ENCODE data around the gene PCLO.

Gene PCLO

DNA sequence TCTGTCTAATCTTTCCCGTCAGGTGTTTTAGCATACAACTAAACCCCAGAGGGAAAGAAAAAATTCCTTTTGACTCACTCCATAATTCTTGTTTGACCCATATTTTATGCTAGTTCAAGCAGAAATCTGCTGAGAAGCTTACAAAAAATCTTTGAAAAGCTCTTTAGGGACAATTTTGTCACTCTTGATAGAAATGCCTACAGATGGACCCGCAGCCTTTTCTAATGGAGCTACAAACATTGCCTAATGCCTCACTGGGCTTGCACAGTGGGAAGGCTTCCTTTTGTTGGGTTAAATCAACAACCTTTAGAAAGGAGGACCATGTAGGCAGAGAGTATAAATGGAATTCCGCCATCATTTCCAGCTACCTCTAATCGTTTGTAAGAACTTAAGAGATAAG is 344.5 kb downstream of the PCLO start:
- no peak for DNase-seq

DNA sequence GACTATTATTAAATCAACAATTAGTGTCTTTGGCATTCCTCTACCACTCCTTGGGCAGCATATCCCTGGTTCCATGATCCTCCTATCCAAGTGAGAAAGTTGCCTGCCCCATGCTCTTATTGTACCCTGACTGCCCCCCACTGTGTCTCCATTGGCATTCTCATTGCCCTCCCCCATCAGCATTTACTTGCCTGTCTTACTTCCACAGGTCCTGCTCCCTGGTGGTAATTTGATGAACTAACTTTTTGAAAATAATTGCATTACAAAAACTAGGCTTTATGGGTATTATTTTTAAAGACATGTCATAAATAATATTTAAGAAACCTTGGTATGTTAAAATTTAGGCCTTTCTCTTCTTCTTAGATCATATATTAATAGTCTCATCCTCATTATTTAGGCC is 346.4 kb downstream of the PCLO start:
- no peak for DNase-seq

DNA sequence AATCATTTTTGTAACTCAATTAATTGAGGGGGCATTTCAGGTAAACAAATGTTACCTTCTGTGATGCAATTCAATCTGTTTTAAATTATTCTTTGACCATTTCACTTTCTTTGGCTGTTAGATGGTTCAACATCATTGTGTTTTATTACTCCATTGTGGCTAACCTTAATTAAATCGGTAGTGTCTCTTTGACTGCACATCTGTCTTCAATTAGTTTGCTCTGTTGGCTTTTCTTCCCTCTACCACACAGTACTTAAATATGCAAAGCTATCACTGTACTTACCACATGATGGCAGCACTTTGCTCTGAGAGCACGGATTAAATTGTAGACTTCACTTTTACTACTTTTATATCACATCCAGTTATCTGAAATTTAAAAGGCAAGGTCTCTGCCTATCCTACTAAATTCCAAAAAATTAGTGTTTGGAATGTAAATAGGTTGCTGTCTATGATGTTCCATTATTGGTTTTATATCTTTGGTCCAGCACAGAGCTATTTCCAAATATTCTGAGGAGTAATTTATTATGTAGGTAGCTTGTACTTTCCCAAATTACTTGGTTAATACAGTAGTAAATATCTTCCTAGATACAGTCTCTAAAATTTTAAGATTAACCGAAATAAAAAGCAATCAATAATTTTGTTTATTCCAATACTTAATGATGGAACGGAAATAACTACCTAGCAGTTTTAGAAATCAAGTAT is 352.0 kb downstream of the PCLO start:
- DNase-seq = no peak

DNA sequence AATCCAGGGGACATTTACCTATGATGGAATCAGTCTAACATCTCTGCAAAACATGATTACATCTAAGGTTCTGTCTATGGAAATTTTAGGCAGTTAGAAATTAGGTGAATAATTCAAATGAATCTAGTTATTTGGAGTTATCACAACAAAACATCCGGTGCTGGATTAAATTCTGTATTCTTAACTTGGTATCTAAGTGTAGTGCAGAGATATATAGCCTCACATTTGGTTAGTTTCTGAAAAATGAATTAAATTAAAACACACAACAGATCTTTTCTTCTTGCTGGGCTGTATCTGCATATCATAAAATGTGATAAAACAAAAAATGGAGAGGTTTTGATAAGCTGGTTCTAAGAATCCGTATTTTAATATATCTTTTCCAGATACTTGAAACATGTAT is 354.1 kb downstream of the PCLO start:
- no peak for DNase-seq

DNA sequence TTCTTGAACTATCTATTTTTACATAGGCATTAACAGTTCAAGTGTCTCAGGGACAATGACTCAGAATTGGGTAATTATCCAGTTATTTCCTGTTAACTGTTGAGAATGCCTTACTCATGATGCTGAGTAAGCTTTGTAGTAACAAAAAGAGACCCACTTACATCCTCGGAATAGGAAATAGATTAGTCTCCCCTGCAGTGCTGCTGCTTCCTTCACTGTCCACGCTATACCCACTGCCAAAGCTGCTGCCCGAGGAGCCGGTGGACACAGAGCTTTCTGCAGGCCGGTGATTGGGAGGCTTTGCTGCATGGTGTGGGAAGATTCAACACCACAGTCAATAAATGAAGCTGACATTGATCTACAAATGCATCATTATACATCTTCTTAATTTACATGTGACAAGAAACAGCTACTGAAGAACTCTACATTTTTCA is 357.1 kb downstream of the PCLO start:
- DNase-seq = no peak

DNA sequence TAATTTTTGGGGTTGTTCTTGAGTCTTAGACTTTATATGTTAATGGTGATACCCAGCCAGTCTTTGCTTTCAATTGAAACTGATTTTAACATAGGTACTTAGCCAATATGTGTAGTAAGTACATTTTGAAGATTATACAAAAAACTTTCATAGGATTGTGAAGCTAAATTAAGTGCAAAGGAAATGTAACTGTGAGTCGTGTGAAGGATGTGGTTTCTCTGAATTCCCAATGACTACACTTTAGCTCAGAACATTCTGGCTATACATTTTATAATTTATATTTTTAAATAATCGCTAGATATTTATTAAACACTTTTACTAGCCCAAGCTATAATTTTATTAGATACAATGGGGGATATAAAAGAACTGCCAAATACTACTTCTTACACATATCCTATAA is 359.3 kb downstream of the PCLO start:
- DNase-seq = no peak

DNA sequence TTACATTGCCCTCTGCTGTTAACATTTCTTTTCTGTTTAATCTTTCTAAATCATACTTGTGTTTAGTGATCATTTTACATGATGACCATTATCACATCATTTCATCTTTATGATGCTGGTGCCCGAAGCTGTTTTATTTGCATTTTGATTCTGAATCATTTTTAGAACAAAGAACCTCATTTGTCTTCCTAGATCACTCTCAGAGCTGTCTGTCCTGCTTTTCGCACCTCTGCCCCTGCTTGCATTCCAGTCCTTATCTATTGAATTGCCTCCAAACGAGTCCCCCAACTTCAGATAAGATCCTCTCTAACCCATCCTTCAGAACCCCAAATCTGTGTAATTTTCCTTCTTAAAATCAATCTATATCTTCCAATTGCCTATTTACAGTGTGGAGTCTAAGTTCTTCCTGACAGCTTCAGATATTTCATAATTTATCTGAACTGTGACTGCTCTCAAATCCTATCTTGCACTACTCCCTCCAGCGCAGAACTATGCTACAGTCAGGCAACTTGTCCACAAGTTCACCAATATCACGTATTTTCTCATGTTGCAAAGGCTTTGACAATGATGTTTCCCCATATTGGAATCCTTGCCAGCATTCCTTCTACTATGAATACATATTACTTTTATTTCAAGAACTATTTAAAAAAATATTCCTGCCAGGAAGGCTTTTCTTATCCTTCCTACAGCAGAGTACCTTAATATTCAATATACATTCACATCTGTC is 372.6 kb downstream of the PCLO start:
- no peak for DNase-seq

DNA sequence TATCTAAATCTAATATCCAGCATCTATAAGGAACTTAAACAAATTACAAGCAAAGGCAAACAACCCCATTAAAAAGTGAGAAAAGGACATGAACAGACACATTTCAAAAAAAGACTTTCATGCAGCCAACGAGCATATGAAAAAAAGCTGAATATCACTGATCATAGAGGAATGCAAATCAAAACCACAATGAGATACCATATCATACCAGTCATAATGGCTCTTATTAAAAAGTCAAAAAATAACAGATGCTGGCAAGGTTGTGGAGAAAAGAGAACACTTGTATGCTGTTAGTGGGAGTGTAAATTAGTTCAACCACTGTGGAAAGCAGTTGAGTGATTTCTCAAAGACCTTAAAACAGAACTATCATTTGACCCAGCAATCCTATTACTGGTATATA is 384.7 kb downstream of the PCLO start:
- DNase-seq = no peak

DNA sequence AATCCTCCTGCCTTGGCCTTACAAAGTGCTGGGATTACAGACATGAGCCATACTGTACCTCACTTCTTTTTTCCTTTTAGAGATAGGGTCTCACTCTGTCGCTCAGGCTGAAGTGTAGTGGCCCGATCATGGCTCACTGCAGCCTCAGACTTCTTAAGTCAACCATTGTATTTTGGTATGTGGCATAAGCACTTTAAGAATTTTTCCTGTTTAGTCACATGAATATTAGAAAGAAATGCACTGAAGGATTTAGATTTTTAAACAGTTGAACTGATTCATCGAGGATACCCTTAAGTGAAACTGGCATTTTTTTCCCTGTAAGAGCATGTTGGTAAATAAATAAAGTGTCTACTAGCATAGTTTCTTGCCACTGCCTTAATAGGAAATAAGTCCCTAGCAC is 399.8 kb downstream of the PCLO start:
- no peak for DNase-seq

DNA sequence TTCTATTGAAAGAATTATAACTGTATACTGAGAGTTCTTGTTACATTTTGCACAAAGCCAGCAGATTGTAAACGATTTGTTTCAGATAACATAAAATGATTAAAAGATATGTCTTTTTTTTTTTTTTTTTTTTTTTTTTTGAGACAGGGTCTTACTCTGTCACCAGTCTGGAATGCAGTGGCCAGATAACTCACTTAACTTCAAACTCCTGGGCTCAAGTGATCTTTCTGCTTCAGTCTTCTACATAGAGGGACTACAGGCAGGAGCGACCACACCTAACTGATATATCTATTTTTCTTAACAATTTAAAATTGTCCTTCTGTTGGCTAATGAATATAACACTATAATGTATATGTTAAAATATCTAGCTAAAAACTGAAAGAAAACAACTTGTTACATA is 401.9 kb downstream of the PCLO start:
- DNase-seq = no peak

DNA sequence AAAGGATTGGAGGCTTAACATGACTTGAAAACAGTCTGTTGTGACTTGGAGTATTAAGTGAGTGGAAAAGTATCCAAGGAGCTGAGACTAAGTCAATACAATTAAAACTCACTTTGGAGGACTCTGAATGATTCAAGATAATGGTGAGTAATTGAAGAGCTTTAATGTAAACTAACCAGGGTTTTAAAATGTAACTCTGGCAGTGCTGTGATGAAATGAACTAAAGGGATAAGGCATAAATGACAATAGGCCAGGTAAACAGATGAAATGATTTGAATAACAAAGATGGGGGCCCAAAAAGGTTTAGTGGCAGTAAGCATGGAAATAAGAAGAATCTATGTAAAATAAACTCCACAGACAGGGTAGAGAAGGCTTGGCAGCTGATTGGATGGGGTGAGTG is 402.6 kb downstream of the PCLO start:
- DNase-seq = no peak

DNA sequence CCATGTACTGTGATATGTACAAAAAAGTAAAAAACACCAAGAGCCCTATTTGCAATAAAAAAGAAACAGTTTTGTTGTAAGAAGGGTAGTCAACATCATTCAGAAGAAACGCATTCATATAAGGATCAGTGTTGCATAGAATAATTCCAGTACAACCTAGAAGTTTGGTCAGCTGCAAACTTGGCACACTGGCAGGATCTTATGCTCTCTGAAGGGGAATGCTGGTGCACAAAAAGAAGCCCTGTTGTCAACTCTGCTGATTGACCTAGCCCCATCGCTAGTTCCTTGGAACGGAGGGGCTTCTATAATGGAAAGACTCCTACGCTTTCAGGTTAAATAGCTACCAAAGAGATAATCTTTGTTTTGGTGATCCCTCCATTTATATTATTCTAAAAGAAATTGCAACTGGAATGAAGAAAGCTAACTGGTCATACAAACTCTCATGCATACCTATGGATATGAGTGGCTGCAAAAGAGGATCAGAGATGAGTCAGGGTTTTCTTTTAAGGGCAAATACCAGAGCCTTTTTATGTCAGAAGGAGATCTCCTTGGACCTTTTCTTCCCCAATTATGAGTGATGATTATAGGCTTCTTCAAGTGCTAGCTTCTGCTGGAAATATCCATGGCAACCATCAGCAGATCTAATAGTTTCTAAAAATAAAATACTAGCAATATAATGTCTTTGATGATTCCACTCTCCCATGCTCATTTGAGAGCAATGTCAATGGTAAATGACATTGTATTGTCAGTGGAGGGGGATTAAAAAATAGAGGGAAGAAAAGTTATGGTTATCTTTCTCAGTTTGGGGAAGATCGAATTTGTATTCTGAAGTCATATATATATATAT is 406.8 kb downstream of the PCLO start:
- DNase-seq = no peak

DNA sequence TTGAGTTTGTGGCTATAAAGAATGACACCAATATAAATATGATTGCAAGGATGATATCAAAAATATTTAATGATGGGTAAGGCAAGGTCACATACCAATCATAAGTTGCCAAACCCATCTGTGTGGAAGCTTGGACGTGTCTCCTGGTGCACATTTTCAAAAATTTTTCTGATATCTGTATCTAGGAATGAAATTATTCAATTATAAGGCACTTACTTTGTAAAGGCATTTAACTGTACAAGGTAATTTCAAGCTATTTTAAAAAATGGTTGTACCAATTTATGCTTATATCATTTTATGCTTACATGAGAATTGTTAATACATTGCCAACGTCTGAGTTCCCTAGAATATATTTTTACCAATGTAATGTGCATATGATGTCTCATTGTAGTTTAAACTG is 412.7 kb downstream of the PCLO start:
- no peak for DNase-seq

DNA sequence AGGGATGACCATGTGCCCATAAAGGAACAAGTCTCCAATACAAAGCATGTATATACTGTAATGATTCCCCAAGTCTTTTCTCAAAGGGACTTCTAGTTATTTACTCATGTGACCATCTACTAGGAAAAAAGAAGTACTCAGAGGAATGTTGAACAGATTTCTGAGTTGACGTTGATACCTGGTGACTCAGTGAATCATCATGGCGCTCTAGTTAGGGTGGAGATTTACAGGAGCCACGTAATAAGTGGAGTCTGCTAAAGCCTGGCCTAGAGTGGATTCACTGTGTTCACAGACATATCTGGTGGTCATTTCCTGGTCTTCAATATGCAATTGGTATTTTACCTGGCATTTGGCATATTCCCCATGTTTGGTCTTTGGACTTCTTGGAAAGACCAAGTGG is 416.9 kb downstream of the PCLO start:
- DNase-seq = no peak

DNA sequence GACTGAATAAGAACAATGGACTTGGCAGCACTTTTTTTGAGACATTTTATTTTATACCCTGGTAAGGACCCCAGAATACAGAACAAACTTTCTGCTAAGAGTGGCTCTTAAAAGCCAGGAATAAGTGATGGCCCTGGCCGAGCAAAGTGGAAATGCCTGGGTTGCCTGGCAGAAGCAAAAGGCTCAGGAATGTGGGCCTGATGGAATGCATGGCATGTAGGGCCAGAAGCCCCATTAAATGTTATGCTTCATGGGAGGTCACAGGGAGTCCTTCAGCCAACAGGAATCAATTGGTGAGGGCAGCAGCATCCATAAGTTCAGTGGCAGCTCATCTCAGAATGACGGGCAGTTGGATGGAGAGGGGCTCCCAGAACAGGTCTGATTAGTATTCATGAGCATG is 417.6 kb downstream of the PCLO start:
- DNase-seq = no peak

DNA sequence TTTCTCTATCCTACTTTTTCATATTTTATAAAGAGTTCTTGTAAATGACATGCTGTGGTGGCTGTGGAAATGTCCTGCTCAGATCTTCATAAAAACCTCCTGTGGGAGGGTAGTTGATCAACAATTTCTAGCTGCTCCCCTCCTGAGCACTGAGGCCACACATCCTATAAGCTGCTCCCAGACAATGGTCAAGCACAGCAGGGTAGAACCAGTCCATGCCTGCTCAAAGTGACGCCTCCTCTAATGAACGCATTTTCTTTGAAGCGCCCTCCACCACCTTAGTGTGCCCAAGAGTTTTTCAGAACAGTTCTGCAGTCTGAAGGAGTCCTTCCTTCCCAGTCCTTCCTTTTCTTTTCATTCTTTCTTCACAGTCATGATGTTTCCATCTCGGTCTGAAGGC is 420.5 kb downstream of the PCLO start:
- DNase-seq = no peak

DNA sequence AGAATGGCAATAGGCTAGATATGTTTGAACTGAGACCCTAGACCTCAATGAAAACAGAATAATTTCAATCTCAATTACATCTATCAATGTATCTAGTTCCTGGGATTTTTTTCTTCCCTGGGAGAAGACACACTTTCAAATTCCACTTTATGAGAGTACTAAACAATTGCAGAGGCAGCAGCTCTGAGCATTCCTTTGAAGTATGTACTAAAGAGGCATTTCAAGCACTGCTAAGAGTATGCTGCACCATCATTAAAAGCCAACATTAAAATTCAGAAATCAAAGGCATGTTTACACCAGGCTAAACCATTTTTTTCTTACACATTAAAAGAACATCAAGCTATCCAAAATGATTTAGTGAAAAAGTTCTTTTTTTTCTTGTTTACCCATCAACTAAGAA is 421.2 kb downstream of the PCLO start:
- DNase-seq = no peak

DNA sequence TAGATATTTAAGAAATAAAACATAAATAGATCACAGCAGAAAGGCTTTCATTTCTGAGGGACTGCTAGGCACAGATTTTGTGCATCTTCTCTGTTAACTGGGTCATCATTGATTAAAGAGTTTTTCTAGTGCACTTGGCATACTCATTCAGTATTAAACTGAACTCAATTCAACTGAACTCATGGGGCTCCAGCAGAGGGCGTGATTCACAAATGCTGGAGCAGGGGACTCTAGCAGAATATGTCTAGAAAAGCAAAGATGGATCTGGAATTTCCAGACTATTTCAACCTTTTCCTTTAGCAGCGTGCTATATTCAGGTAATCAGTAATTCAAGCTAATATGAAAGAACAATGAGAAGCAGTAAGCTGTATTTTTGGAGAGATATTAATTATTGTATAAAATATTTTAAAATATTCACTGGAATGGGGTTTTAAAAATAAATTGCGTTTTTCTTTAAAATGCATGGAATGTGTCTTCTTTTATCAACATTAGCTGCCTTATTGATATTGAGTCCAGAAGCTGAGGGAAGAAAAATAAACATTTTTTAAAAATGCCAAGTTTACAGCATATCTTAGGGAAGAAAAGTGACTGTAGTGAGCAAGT is 422.3 kb downstream of the PCLO start:
- DNase-seq = no peak

DNA sequence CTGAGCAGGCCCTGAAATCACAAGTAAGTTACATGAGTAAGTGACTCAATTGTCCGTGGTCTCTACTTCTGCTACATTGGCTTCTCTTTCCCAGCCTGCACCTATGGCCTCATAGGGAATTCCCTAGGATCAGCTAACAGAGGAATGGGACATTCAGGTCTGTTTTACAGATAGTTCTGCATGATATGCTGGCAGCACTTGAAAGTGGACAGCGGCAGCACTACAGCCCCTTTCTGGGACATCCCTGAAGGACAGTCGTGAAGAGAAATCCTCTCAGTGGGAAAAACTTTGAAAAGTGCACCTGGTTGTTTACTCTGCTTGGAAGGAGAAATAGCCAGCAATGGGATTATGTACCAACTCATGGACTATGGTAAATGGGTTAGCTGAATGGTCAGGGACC is 426.1 kb downstream of the PCLO start:
- no peak for DNase-seq

DNA sequence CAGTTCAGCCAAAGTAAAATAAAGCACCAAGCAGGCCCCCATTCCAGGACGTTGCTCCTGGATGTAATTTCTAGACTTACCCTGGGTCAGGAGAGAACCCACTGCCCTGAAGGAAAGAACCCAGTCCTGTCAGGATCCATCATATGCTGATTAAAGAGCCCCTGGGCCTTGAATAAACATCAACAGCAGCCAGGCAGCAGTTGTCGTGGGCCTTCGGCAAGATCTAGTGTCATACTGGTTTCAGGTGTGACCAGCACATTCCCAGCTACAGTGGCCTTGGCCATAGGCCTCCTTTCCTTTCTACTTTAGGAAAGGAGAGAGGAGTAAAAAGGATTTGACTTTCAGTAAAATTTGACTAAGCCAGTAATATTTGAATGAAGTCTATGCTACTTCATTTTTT is 430.0 kb downstream of the PCLO start:
- DNase-seq = no peak

DNA sequence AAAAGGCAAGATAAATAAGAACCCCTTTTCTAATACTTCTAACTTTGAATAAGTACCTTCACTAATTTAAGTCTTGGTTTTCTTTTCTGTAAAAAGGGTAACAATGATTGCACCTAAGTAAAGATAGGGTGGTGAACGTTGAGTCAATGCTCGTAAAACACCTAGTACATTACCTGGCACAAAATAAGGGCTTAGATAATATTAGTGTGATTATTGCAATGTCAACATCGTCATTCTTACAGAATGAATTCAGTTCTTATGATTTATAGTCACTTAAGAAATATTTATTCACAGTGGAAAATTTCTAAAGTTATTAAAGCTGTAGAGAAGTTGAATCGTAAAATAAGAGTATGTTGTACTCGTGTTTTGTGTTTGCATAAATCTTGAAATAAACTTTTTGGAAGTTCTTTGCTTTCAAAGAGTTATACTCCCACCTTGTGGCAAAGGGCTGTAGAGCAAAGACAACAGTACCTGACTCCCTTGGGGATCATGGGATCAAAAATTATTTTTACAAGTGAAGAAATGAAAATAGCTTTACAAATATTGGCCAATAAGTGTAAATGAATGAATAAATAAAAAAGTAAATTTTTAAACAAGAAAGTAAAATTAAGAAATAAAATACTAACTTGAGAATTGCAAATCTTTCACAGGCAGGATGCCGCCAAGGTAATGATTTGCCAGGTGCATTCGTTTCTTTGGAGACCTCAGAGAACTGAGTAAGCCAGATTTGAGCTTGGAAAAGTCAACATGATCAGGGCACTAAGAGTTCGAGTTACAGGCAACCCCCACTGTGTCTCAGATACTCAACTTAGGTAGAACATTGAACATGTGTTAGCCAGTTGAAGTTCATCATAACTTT is 433.3 kb downstream of the PCLO start:
- peak in 1 of 2 donors; percentile 5 for DNase-seq

DNA sequence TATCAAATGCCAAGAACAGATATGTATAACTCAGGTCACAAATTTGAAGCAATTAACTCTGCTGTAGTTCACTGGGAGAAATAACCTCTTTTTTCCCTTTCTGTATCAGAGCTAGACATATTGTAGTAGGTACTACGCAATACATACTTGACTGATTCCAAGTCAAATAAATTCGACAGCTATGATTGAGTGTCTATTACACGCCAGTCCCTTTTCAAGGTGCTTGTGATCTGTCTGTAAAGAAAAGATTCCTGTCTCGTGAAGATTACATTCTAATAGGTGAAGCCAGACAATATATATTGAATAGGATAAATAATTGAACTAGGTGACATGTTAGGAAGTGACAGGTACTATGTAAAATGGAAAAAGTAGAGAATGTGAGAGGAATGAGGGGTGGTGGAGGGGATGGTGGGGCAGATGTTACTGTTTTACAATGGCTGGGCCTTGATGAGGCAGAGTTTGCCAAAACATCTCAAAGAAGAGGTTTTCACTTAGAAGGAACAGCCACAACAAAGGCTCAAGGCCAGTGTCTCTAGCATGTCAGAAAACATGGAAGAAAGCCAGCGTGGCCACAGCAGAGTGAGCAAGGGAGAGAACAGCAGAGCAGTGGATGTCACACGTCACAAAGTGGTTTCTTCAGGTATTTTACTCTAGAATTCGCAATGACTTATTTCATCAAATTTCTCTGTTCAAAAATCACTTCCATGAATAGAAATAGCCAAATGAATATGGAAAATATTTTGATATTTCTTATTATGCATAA is 436.5 kb downstream of the PCLO start:
- DNase-seq = no peak
